Activated naive CD8-positive, alpha-beta T cell (primary cell): ENCODE data around the gene RNF19B.

ENCODE experiments used
- H3K27ac Mint-ChIP-seq: one replicate; pipeline ENCODE4 v1.8.0; 2021; ENCODE audit warnings: mixed read lengths
- H3K27me3 Mint-ChIP-seq: one replicate; pipeline ENCODE4 v1.8.0; 2021; ENCODE audit warnings: mixed read lengths
- H3K36me3 Mint-ChIP-seq: one replicate; pipeline ENCODE4 v1.8.0; 2021; ENCODE audit warnings: mixed read lengths
- H3K4me1 Mint-ChIP-seq: one replicate; pipeline ENCODE4 v1.8.0; 2021; ENCODE audit warnings: low read depth, mixed read lengths
- H3K4me3 Mint-ChIP-seq: one replicate; pipeline ENCODE4 v1.8.0; 2021; ENCODE audit warnings: mild to moderate bottlenecking, mixed read lengths
- H3K9me3 Mint-ChIP-seq: one replicate; pipeline ENCODE4 v1.8.0; 2021; ENCODE audit warnings: low read depth, mixed read lengths

Gene RNF19B

GRCh38 chr1:32899586-32900296 lies 64.9 kb downstream of the RNF19B start:
- Mint-ChIP-seq H3K4me3 (peak overlapping the region; percentile 47), H3K4me1 (peaks cover 7% of the 10 kb centered on the region), H3K27ac (no peak overlapping the region), H3K27me3 (peaks cover 25% of the 10 kb centered on the region), H3K36me3 (no peaks in the 10 kb centered on the region), H3K9me3 (no peaks in the 10 kb centered on the region)

- Mint-ChIP-seq H3K4me3 (no peak overlapping the region), H3K36me3 (no peaks in the 10 kb centered on the region), H3K9me3 (no peaks in the 10 kb centered on the region), H3K27ac (no peak overlapping the region), H3K4me1 (peaks cover 7% of the 10 kb centered on the region), H3K27me3 (peaks cover 25% of the 10 kb centered on the region)
Measured at GRCh38 chr1:32898958-32899357, 65.7 kb downstream of the RNF19B start.

DNA sequence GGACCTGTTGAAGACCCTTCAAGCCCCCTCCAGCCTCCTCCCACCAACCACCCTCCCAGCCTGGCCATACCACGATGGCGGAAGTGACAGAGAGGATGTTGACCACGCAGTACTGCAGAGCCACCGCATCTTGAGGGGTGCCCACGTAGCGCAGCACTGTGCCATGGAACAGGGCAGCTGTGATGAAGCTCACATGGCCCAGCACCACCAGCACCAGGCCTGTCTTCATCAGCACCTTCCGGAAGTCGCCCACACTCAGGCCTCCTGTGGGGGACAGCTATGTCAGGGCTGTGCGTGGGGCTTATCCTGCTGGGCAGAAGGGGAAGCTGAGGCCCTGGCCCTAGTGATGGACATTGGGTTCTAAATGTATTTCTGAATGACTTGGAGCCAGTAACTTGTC lies 66.6 kb downstream of the RNF19B start:
- Mint-ChIP-seq H3K4me1 (peaks cover 7% of the 10 kb centered on the region), H3K4me3 (no peak overlapping the region), H3K27me3 (peaks cover 25% of the 10 kb centered on the region), H3K27ac (no peak overlapping the region), H3K9me3 (no peaks in the 10 kb centered on the region), H3K36me3 (no peaks in the 10 kb centered on the region)

GRCh38 chr1:32897082-32898049 lies 67.2 kb downstream of the RNF19B start:
- peaks cover 25% of the 10 kb centered on the region for H3K27me3 Mint-ChIP-seq
- no peak overlapping the region for H3K27ac Mint-ChIP-seq
- no peak overlapping the region for H3K4me3 Mint-ChIP-seq
- H3K9me3 Mint-ChIP-seq: no peaks in the 10 kb centered on the region
- peaks cover 11% of the 10 kb centered on the region for H3K4me1 Mint-ChIP-seq
- no peaks in the 10 kb centered on the region for H3K36me3 Mint-ChIP-seq

DNA sequence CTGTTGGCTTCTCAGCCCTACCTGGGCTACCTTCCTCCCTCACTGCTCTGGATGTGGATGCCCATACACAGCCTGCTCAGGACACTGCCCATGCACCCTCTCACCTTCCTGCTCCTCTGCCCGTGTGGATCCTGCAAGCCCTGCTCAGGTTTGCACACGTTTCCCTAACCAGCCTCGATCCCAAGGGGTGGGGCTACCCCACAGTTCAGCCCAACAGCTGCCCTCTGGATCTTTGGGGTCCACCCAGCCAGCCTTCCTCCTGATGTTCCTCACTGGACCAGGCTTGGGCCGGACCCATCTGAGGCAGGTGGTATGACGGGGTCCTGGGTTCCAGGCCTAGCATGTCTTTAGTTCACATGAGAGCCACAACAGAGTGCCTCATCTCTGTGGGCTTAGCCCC lies 68.2 kb downstream of the RNF19B start:
- H3K27me3 Mint-ChIP-seq: peaks cover 29% of the 10 kb centered on the region
- H3K4me1 Mint-ChIP-seq: peaks cover 11% of the 10 kb centered on the region
- H3K27ac Mint-ChIP-seq: no peak overlapping the region
- H3K9me3 Mint-ChIP-seq: no peaks in the 10 kb centered on the region
- no peak overlapping the region for H3K4me3 Mint-ChIP-seq
- H3K36me3 Mint-ChIP-seq: no peaks in the 10 kb centered on the region

DNA sequence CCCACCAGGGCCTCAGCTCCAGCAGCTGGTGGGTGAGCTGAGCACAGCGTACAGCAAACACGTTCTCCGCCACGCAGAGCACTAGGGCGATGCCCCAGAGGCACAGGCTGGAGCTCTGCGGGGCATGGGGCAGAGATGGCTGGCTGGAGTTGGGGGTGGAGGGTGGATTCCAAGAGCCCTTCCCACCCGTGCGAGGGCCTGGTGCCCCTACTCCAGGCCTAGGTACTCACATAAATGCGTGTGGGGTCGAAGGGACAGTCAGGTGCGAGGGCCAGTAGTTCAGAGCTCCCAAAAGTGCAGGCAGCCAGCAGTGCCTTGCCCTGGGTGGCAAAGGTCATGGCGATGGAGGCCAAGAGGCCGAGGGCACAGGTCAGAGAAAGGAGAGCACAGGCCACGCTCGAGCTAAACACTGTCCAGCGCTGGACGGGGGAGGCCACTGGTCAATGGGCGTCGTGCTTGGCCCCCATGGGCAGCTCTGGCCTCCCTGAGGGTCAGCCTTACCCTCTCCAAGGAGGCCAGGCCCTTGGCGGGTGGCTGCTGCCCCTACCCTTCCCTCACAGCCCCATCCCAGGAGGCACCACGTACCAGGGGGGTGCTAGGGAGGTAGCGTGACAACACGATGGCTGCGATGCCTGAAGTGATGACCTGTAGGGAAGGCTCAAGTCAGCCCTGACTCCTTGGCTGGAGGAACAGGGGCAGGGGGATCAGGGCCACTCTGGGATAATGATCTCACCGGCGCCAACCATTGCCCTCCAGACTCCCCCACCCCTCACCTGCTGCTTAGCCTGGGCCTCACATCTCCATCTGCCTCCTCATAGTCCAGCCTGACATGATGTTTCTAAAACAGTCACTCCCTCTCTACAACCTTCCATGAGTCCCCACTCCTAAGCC lies 69.0 kb downstream of the RNF19B start:
- Mint-ChIP-seq H3K36me3 (no peaks in the 10 kb centered on the region), H3K27me3 (peaks cover 30% of the 10 kb centered on the region), H3K9me3 (no peaks in the 10 kb centered on the region), H3K4me3 (no peak overlapping the region), H3K27ac (no peak overlapping the region), H3K4me1 (peaks cover 11% of the 10 kb centered on the region)

GRCh38 chr1:32894681-32895080 lies 69.9 kb downstream of the RNF19B start:
- Mint-ChIP-seq H3K4me3 (no peak overlapping the region), H3K36me3 (no peaks in the 10 kb centered on the region), H3K9me3 (no peaks in the 10 kb centered on the region), H3K27me3 (peaks cover 33% of the 10 kb centered on the region), H3K27ac (no peak overlapping the region), H3K4me1 (peaks cover 9% of the 10 kb centered on the region)

GRCh38 chr1:32894019-32894600 lies 70.5 kb downstream of the RNF19B start:
- Mint-ChIP-seq H3K4me1 (peaks cover 9% of the 10 kb centered on the region), H3K27me3 (peaks cover 36% of the 10 kb centered on the region), H3K27ac (no peak overlapping the region), H3K9me3 (no peaks in the 10 kb centered on the region), H3K36me3 (no peaks in the 10 kb centered on the region), H3K4me3 (peak overlapping the region; percentile 72)

GRCh38 chr1:32893198-32894018 lies 71.2 kb downstream of the RNF19B start:
- Mint-ChIP-seq H3K9me3 (no peaks in the 10 kb centered on the region), H3K27me3 (peaks cover 35% of the 10 kb centered on the region), H3K27ac (no peak overlapping the region), H3K4me1 (peaks cover 9% of the 10 kb centered on the region), H3K36me3 (no peaks in the 10 kb centered on the region), H3K4me3 (peak overlapping the region; percentile 72)

DNA sequence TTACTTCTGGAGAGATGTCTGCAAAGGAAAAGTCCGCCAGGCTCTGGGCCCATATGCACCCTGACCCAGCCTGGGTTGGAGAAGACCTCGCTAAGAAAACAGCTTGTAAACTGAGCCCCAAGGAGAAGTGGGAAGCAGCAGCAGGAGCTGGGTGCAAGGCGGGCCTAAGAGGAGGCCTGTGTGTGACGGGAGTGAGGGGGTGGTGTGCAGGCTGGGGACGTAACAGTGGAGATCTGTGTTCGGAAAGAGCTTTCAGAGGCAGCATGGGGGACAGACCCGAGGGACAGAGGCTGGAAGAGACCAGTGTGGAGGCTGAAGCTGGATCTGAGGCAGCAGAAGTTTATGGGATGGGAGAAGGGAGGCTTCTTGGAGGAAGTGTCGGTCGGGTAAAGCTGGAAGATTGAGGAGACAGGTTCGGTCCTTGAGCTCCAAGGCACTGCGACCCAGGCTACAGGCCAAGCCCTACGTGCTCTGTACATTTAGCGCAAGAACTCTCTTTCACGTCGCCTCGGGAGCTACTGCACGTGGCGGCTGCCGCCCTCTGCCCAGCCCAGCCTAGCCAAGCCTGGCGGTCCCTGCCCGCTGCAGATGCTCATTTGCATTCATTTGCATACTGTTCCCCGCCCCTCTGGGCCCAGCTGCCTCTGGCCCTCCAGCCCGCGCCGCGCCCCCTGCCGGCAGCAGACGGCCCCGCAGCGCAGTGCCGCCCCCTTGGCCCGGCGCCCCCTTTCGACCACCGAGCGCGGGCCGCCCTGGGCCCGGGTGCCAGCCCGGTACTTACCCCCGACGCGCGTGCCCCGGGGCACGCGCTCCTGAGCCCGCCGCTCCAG lies 72.0 kb downstream of the RNF19B start:
- peaks cover 9% of the 10 kb centered on the region for H3K4me1 Mint-ChIP-seq
- no peaks in the 10 kb centered on the region for H3K36me3 Mint-ChIP-seq
- no peak overlapping the region for H3K27ac Mint-ChIP-seq
- H3K9me3 Mint-ChIP-seq: no peaks in the 10 kb centered on the region
- peak overlapping the region; percentile 76 for H3K4me3 Mint-ChIP-seq
- peaks cover 35% of the 10 kb centered on the region for H3K27me3 Mint-ChIP-seq

DNA sequence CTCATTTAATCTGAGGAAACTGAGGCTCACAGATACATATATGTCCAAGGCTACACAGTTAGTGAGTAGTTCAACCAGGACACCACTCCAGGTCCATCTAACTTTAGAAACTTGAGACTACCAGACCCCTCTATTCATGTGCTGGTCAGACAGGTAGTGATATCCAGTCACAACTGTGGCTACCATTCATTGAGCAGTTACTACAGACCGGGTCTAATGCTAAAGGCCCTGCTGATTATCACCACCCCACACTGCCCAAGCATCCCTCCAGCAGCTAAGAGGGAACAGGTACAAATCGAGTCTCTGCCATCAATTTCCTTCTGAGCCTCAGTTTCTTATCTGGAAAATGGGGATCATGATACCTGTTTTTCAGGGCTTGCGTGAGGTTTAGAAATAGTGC lies 73.0 kb downstream of the RNF19B start:
- H3K9me3 Mint-ChIP-seq: no peaks in the 10 kb centered on the region
- H3K4me1 Mint-ChIP-seq: peaks cover 10% of the 10 kb centered on the region
- no peak overlapping the region for H3K27ac Mint-ChIP-seq
- no peaks in the 10 kb centered on the region for H3K36me3 Mint-ChIP-seq
- H3K27me3 Mint-ChIP-seq: peaks cover 38% of the 10 kb centered on the region
- H3K4me3 Mint-ChIP-seq: peak overlapping the region; percentile 76

- Mint-ChIP-seq H3K27me3 (peaks cover 36% of the 10 kb centered on the region), H3K4me1 (peaks cover 10% of the 10 kb centered on the region), H3K4me3 (peak overlapping the region; percentile 38), H3K27ac (no peak overlapping the region), H3K9me3 (no peaks in the 10 kb centered on the region), H3K36me3 (no peaks in the 10 kb centered on the region)
Measured at GRCh38 chr1:32891241-32891570, 73.4 kb downstream of the RNF19B start.

- peaks cover 10% of the 10 kb centered on the region for H3K4me1 Mint-ChIP-seq
- no peak overlapping the region for H3K27ac Mint-ChIP-seq
- no peak overlapping the region for H3K4me3 Mint-ChIP-seq
- H3K27me3 Mint-ChIP-seq: peaks cover 33% of the 10 kb centered on the region
- H3K36me3 Mint-ChIP-seq: no peaks in the 10 kb centered on the region
- H3K9me3 Mint-ChIP-seq: no peaks in the 10 kb centered on the region
Measured at GRCh38 chr1:32890516-32891240, 73.9 kb downstream of the RNF19B start.
